Measurements from ENCODE around the gene CXCL6. TPM values are rescaled to one million over a fixed set of nuclear protein-coding genes. Genes with fewer than 3 reads are reported as not detected.

Gene CXCL6
- total RNA-seq, 2 donors from 2014 or later = not detected

- ATAC-seq (replicated peaks in 1 of 2) (no peak), DNase-seq (no peak)
- Mint-ChIP-seq H3K4me1 (ENCODE audit: low read depth) (no peaks in the 10 kb centered on the region), H3K36me3 (ENCODE audit: insufficient read depth in 2 of 2) (no peaks in the 10 kb centered on the region), H3K27me3 (ENCODE audit: low read depth) (no peaks in the 10 kb centered on the region), H3K27ac (no peak overlapping the region), H3K4me3 (no peak overlapping the region), H3K9me3 (no peaks in the 10 kb centered on the region)
Measured at GRCh38 chr4:73875401-73875800, 38.9 kb downstream of the CXCL6 start.

- no peaks in the 10 kb centered on the region for H3K4me1 Mint-ChIP-seq (ENCODE audit: low read depth)
- no peaks in the 10 kb centered on the region for H3K9me3 Mint-ChIP-seq
- no peak overlapping the region for H3K27ac Mint-ChIP-seq
- no peaks in the 10 kb centered on the region for H3K36me3 Mint-ChIP-seq (ENCODE audit: insufficient read depth in 2 of 2)
- no peak for ATAC-seq (replicated peaks in 1 of 2)
- H3K4me3 Mint-ChIP-seq = no peak overlapping the region
- peaks cover 5% of the 10 kb centered on the region for H3K27me3 Mint-ChIP-seq (ENCODE audit: low read depth)
- DNase-seq = no peak
Measured at GRCh38 chr4:73883306-73883705, 46.8 kb downstream of the CXCL6 start.

GRCh38 chr4:73885574-73886267 lies 49.2 kb downstream of the CXCL6 start:
- H3K27ac Mint-ChIP-seq = no peak overlapping the region
- H3K4me3 Mint-ChIP-seq = no peak overlapping the region
- no peaks in the 10 kb centered on the region for H3K36me3 Mint-ChIP-seq (ENCODE audit: insufficient read depth in 2 of 2)

More at GRCh38 chr4:73885574-73886267, 49.2 kb downstream of the CXCL6 start:
- Mint-ChIP-seq H3K27me3 (ENCODE audit: low read depth) (peaks cover 6% of the 10 kb centered on the region), H3K9me3 (no peaks in the 10 kb centered on the region), H3K4me1 (ENCODE audit: low read depth) (no peaks in the 10 kb centered on the region)
- ATAC-seq (replicated peaks in 1 of 2) (no peak), DNase-seq (no peak)

Other genes starting within 250 kb of the CXCL6 start
- gene RASSF6, start 216.2 kb upstream of the CXCL6 start, total RNA-seq = under 1 TPM in 1 of 2 donors, not detected in 1; 0.07 TPM
- gene CXCL8, start 96.1 kb upstream of the CXCL6 start, total RNA-seq = 1 to 10 TPM in 1 of 2 donors, under 1 TPM in 1; 0.94 to 2.0 TPM
- gene PF4V1, start 16.6 kb downstream of the CXCL6 start, total RNA-seq = not detected
- not detected for gene CXCL1, start 32.7 kb downstream of the CXCL6 start, total RNA-seq
- not detected for gene PF4, start 145.3 kb downstream of the CXCL6 start, total RNA-seq
- gene PPBP, start 151.5 kb downstream of the CXCL6 start, total RNA-seq = not detected
- gene CXCL5, start 162.0 kb downstream of the CXCL6 start, total RNA-seq = not detected
- not detected for gene CXCL3, start 202.0 kb downstream of the CXCL6 start, total RNA-seq

All from activated T-cell treated with anti-CD3 and anti-CD28 coated beads, Interleukin-2, amount 50 U/mL, for 72 hours (primary cell).